Endothelial cell of umbilical vein (primary cell): Measurements from ENCODE around the gene PUDP. TPM values are rescaled to one million over a fixed set of nuclear protein-coding genes. Genes with fewer than 3 reads are reported as not detected.

Experiments used
- BruUV-seq: library from RNA; stranded (reverse); fragments of 400-500 nt; replicated peaks from 2 replicates; lab custom pipeline; 2021; lab: Mats Ljungman, UMichigan
- CTCF ChIA-PET: fragments of 300-600, 350-600 bp; sonication (Branson Sonifier 250); formaldehyde crosslinking; loops from one replicate; lab custom pipeline; 2021; ENCODE audit warnings: antibody characterized with exemption, inconsistent platforms; lab: Charles Lee
- POLR2A ChIA-PET: fragments of 300-600, 350-600 bp; sonication (Branson Sonifier 250); formaldehyde crosslinking; loops from one replicate; lab custom pipeline; 2021; ENCODE audit warnings: antibody characterized with exemption, inconsistent platforms; lab: Charles Lee
- DNase-seq: peaks from one replicate; pipeline ENCODE4 v3.0.0-alpha.2; 2011; ENCODE audit warnings: low read depth, low spot score
- FAIRE-seq: peaks from 2 replicates; lab custom pipeline; 2011; peaks lifted over from hg19 to GRCh38; lab: Jason Lieb, UNC
- H2AFZ ChIP-seq: 2 replicates; pipeline ENCODE4 v1.6.0; 2012; ENCODE audit warnings: low read depth, low read length, control low read depth, inconsistent platforms
- H3K27ac ChIP-seq: 2 replicates; pipeline ENCODE4 v1.5.1; 2011; ENCODE audit warnings: low read depth, mild to moderate bottlenecking, control low read depth, low read length, moderate library complexity; ENCODE audit not compliant: insufficient read depth
- H3K27me3 ChIP-seq, 2 experiments: 2 replicates each; pipeline versions ENCODE4 v1.6.0 to v1.6.1; 2011; ENCODE audit warnings: low read length in 2 of 2, mixed read lengths in 1 of 2; ENCODE audit not compliant: control insufficient read depth in 2 of 2, insufficient read depth in 2 of 2
- H3K36me3 ChIP-seq, 2 experiments: 2 replicates in 1 of 2; 3 replicates in 1 of 2; pipeline ENCODE4 v1.5.1; 2011; ENCODE audit warnings: low read length in 2 of 2, mild to moderate bottlenecking in 1 of 2, moderate library complexity in 1 of 2; ENCODE audit not compliant: control insufficient read depth in 2 of 2, insufficient read depth in 2 of 2; ENCODE audit errors: extremely low read depth in 1 of 2
- H3K4me1 ChIP-seq: 3 replicates; pipeline ENCODE4 v1.5.1; 2011; ENCODE audit warnings: mild to moderate bottlenecking, low read length; ENCODE audit not compliant: control insufficient read depth, insufficient read depth; ENCODE audit errors: extremely low read depth
- H3K4me2 ChIP-seq: 2 replicates; pipeline ENCODE4 v1.6.1; 2011; ENCODE audit warnings: low read length, control low read depth, mixed read lengths; ENCODE audit not compliant: insufficient read depth
- H3K4me3 ChIP-seq, 3 experiments: fragments of 200-600 bp in 1 of 3; sonication (generic), shearing (Covaris generic) in 1 of 3; replicated peaks in 1 of 3; 2 replicates each; pipeline ENCODE4 v1.5.1; 2011 to 2016; ENCODE audit warnings: control low read depth in 3 of 3, low read length in 3 of 3, mild to moderate bottlenecking in 2 of 3, inconsistent platforms in 1 of 3, low read depth in 1 of 3, moderate library complexity in 1 of 3; ENCODE audit not compliant: insufficient read depth in 1 of 3
- H3K79me2 ChIP-seq: 2 replicates; pipeline ENCODE4 v1.6.0; 2012; ENCODE audit warnings: low read length, inconsistent platforms; ENCODE audit not compliant: control insufficient read depth, insufficient read depth
- H3K9ac ChIP-seq: replicated peaks from 2 replicates; pipeline ENCODE3; 2011; ENCODE audit warnings: low read length, control low read depth; ENCODE audit not compliant: insufficient read depth; ENCODE audit errors: extremely low read depth
- H3K9me1 ChIP-seq: replicated peaks from 3 replicates; pipeline ENCODE4 v1.6.0; 2011; ENCODE audit warnings: mild to moderate bottlenecking, low read length; ENCODE audit not compliant: control insufficient read depth, insufficient read depth; ENCODE audit errors: extremely low read depth
- H3K9me3 ChIP-seq: replicated peaks from 2 replicates; pipeline ENCODE4 v1.5.1; 2012; ENCODE audit warnings: low read length, inconsistent platforms; ENCODE audit not compliant: control insufficient read depth, insufficient read depth
- H4K20me1 ChIP-seq: replicated peaks from 2 replicates; pipeline ENCODE3; 2011; ENCODE audit warnings: mild to moderate bottlenecking, low read length; ENCODE audit not compliant: control insufficient read depth, insufficient read depth; ENCODE audit errors: extremely low read depth
- CTCF ChIP-seq, 2 donors: IDR thresholded peaks; 1 replicate in 1 of 2; 2 replicates in 1 of 2; pipeline ENCODE4 v1.5.1; 2011; ENCODE audit warnings: low read length in 2 of 2, mild to moderate bottlenecking in 2 of 2, moderate library complexity in 2 of 2, control low read depth in 1 of 2, inconsistent platforms in 1 of 2, low read depth in 1 of 2; ENCODE audit not compliant: insufficient read depth in 1 of 2; ENCODE audit errors: extremely low read depth in 1 of 2
- EZH2 ChIP-seq: IDR thresholded peaks from 2 replicates; pipeline ENCODE4 v1.6.1; 2012; ENCODE audit warnings: borderline replicate concordance, low read depth, mild to moderate bottlenecking, moderate library complexity, low read length, inconsistent platforms; ENCODE audit not compliant: severe bottlenecking
- FOS ChIP-seq: IDR thresholded peaks from 2 replicates; pipeline ENCODE4 v1.6.1; 2011; ENCODE audit warnings: mild to moderate bottlenecking, low read length, moderate library complexity, borderline replicate concordance; ENCODE audit not compliant: insufficient read depth
- GATA2 ChIP-seq: IDR thresholded peaks from 2 replicates; pipeline ENCODE4 v1.7.0; 2011; ENCODE audit warnings: low read depth, mild to moderate bottlenecking, moderate library complexity, mixed read lengths, low read length; ENCODE audit not compliant: insufficient read length, insufficient read depth
- JUN ChIP-seq: IDR thresholded peaks from 2 replicates; pipeline ENCODE4 v1.6.1; 2011; ENCODE audit warnings: borderline replicate concordance, low read depth; ENCODE audit not compliant: insufficient read length, insufficient read depth
- MAX ChIP-seq: IDR thresholded peaks from 2 replicates; pipeline ENCODE4 v1.6.1; 2011; ENCODE audit not compliant: insufficient read depth, insufficient read length
- MYC ChIP-seq: IDR thresholded peaks from one replicate; pipeline ENCODE4 v1.6.1; 2011; ENCODE audit warnings: mild to moderate bottlenecking, low read depth, low read length
- POLR2A ChIP-seq: IDR thresholded peaks from 2 replicates; pipeline ENCODE4 v1.6.1; 2012; ENCODE audit warnings: low read depth, mild to moderate bottlenecking, control low read depth, low read length
- POLR2AphosphoS5 ChIP-seq: IDR thresholded peaks from 2 replicates; pipeline ENCODE4 v1.6.1; 2012; ENCODE audit warnings: low read depth, mild to moderate bottlenecking, control low read depth, low read length, moderate library complexity; ENCODE audit not compliant: insufficient read depth
- dilution Hi-C: fragments of 300-500 bp; cut with MboI; formaldehyde crosslinking; loops from one replicate; pipeline ENCODE4 v1.15.0; 2019; ENCODE audit warnings: low sequenced_read_pairs; ENCODE audit not compliant: extremely low pct_ligation_motif_present
- intact Hi-C: fragments of 100-400 bp; cut with micrococcal nuclease; formaldehyde crosslinking; loops from one replicate; pipeline ENCODE4 v1.10.0; 2022
- polyA plus RNA-seq, 4 experiments: library from polyadenylated mRNA; depleted of rRNA in 3 of 4; stranded (reverse) in 3 of 4; unstranded in 1 of 4; fragments of >200 nt; gene quantifications; 2 replicates each; pipeline versions ENCODE4 v1.2.1 to v1.2.3, GENCODE V29; 2011 to 2012; ENCODE audit warnings: missing spikeins in 1 of 4
- total RNA-seq: library from RNA; stranded (reverse); gene quantifications from 2 replicates; pipeline ENCODE4 v1.2.3, GENCODE V29; 2021

The PUDP gene
- total and polyA plus RNA-seq, 2 donors (not counting 3 experiments of a cell fraction or from before 2014, with no cell fraction given) = 17.3 to 22.5 TPM

GRCh38 chrX:7111518-7111917, 36.4 kb downstream of the PUDP start:
- no peaks in the 10 kb centered on the region for H3K9me1 ChIP-seq
- no peak for TF ChIP-seq EZH2
- TF ChIP-seq POLR2AphosphoS5 = no peak
- no peak for TF ChIP-seq FOS
- no peak for TF ChIP-seq GATA2
- no peak for TF ChIP-seq JUN
- TF ChIP-seq POLR2A = no peak
- no peak for TF ChIP-seq CTCF (IDR thresholded peaks at IDR 0.05; ENCODE audit: extremely low read depth in 1 of 2, insufficient read depth in 1 of 2, low read depth in 1 of 2, low read length in 2 of 2)
- TF ChIP-seq MAX = no peak
- no peak for TF ChIP-seq MYC
- dilution Hi-C loops (no loop called here), intact Hi-C loops (no loop called here)
- no TSS peak for BruUV-seq
- no peak overlapping the region for H3K27ac ChIP-seq
- no peaks in the 10 kb centered on the region for H3K36me3 ChIP-seq
- FAIRE-seq = no peak
- peaks cover 13% of the 10 kb centered on the region for H3K79me2 ChIP-seq
- H3K9me3 ChIP-seq = no peaks in the 10 kb centered on the region
- ChIA-PET POLR2A (no interaction called here), CTCF (no interaction called here)
- no peaks in the 10 kb centered on the region for H4K20me1 ChIP-seq
- no peak for DNase-seq
- H3K9ac ChIP-seq = no peak overlapping the region
- peaks cover 28% of the 10 kb centered on the region for H3K4me1 ChIP-seq
- no peak overlapping the region for H3K4me3 ChIP-seq
- H3K27me3 ChIP-seq = no peaks in the 10 kb centered on the region
- H2AFZ ChIP-seq = no peak overlapping the region
- no peak overlapping the region for H3K4me2 ChIP-seq
